Mononuclear cell (primary cell): ENCODE measurements around the gene CPNE4. TPM values are rescaled to one million over a fixed set of nuclear protein-coding genes. Genes with fewer than 3 reads are reported as not detected.

Experiments used
- H3K27me3 ChIP-seq: 2 replicates; pipeline ENCODE4 v1.6.0; 2011; ENCODE audit warnings: low read length, control low read depth; ENCODE audit not compliant: insufficient read depth
- H3K4me1 ChIP-seq: 2 replicates; pipeline ENCODE4 v1.5.1; 2011; ENCODE audit warnings: mild to moderate bottlenecking, low read length, control low read depth; ENCODE audit not compliant: insufficient read depth
- H3K4me3 ChIP-seq: 2 replicates; pipeline ENCODE4 v1.5.1; 2011; ENCODE audit warnings: mild to moderate bottlenecking, low read length, moderate library complexity
- H3K9me3 ChIP-seq: 2 replicates; pipeline ENCODE4 v1.5.1; 2011; ENCODE audit warnings: low read depth, mild to moderate bottlenecking, control low read depth, low read length
- total RNA-seq: library from RNA; depleted of rRNA; stranded (reverse); fragments of >200 nt; gene quantifications from one replicate; pipeline ENCODE4 v1.2.3, GENCODE V29; 2012

CPNE4 gene
- total RNA-seq, 1 donor, result 0.10 TPM

DNA sequence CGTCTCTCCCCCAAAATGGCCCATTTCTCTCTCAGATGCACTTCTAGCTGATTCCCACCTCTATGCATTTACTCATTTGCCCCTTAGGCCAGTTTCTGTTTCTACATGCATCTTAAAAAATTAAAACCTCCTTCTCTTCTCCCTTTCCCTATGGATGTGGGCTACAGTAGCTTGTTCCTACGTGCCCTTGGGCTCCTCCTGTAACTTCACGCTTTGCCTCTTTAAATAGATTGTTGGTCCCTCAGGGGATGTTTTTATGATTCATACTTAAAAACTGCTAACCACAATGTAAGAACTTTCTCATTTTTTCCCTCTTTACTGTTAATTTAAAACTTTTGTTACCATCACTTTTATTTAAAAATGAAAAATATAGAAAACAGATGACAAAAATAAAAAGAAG is 346.4 kb downstream of the CPNE4 start:
- no peak overlapping the region for H3K4me3 ChIP-seq
- no peaks in the 10 kb centered on the region for H3K9me3 ChIP-seq
- no peaks in the 10 kb centered on the region for H3K4me1 ChIP-seq
- H3K27me3 ChIP-seq, result peaks cover under 1% of the 10 kb centered on the region

- H3K27me3 ChIP-seq, result no peaks in the 10 kb centered on the region
- H3K4me1 ChIP-seq, result no peaks in the 10 kb centered on the region
- no peaks in the 10 kb centered on the region for H3K9me3 ChIP-seq
- no peak overlapping the region for H3K4me3 ChIP-seq
Measured at GRCh38 chr3:131669600-131669999, 365.2 kb downstream of the CPNE4 start.

GRCh38 chr3:131658771-131659170 is 376.0 kb downstream of the CPNE4 start:
- no peaks in the 10 kb centered on the region for H3K27me3 ChIP-seq
- H3K4me3 ChIP-seq, result no peak overlapping the region
- H3K4me1 ChIP-seq, result no peaks in the 10 kb centered on the region
- H3K9me3 ChIP-seq, result no peaks in the 10 kb centered on the region

- H3K4me1 ChIP-seq, result no peaks in the 10 kb centered on the region
- no peaks in the 10 kb centered on the region for H3K9me3 ChIP-seq
- no peak overlapping the region for H3K4me3 ChIP-seq
- no peaks in the 10 kb centered on the region for H3K27me3 ChIP-seq
Measured at GRCh38 chr3:131658115-131658514, 376.7 kb downstream of the CPNE4 start.

DNA sequence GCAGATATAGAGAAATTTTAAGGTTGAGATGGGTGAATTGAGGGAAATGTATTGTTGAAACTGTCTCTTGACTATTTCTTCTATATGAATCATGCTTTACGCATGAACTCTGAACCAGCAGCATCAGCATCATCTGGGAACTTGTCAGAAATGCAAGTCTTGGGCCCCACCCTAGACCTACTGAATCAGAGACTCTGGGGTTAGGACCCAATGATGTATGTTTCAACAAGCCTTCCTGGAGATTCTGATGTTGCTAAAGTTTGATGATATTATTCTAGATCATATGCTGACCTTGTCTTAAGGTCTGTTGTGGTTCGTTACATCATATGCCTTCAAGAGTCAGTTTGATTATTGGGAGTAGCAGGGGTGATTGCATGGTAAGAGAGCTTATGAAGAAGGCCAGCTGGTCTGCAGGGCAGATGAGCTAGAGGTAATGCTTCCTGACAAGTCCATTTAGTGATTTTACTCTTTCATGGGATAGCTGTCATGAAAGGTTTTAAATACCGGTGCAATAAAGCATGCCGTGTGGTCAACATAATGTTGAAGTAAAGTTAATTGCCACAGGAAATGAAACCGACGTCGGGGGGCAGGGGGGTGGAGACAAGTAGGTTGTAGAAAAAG is 379.6 kb downstream of the CPNE4 start:
- Histone ChIP-seq H3K4me3 (no peak overlapping the region), H3K9me3 (no peaks in the 10 kb centered on the region), H3K27me3 (no peaks in the 10 kb centered on the region), H3K4me1 (no peaks in the 10 kb centered on the region)

GRCh38 chr3:131645638-131646037 is 389.2 kb downstream of the CPNE4 start:
- no peak overlapping the region for H3K4me3 ChIP-seq
- no peaks in the 10 kb centered on the region for H3K27me3 ChIP-seq
- H3K4me1 ChIP-seq, result no peaks in the 10 kb centered on the region
- H3K9me3 ChIP-seq, result no peaks in the 10 kb centered on the region

DNA sequence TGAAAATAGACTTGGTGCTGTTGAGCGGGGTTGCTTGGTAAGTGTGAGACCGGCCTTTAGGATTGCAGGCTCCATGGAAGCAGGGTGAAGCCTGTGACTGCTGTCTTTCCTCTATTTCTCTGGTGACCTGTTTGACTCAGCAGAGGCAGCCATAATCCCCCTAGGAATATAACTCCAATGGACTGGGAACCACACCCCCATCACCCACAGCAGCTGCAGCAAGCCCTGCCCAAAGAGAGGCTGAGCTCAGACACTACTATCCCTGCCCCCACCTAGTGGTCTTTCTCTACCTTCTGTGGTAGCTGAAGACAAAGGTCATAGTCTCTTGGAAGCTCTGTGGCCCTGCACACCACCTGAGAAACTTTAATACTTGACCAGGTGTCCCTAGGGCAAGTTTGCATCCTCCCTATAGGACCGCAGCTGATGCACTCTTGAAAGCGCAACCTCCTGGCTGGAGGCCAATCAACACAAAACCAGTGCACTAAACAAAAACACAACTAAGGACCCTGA is 398.5 kb downstream of the CPNE4 start:
- Histone ChIP-seq H3K27me3 (no peaks in the 10 kb centered on the region), H3K9me3 (no peaks in the 10 kb centered on the region), H3K4me1 (no peaks in the 10 kb centered on the region), H3K4me3 (no peak overlapping the region)

DNA sequence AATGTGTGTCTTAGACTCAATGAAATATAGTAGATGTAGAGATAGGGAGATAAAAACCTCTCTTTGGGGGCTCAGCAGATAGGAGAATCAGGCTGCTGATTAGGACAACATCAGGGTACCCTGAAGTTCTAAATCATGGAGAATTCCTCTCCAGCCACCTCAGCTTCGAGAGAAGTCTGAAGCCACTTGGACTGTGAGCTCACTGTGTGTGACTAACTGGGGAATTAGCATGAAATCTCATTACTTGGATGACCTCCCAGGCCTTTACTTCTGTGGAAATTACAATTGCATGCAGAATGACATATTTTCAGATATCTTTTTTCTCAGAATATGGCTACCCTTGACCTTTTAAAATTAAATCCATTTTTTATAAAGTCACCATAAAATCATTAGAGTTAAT is 404.0 kb downstream of the CPNE4 start:
- Histone ChIP-seq H3K9me3 (no peaks in the 10 kb centered on the region), H3K4me3 (no peak overlapping the region), H3K4me1 (no peaks in the 10 kb centered on the region), H3K27me3 (no peaks in the 10 kb centered on the region)

DNA sequence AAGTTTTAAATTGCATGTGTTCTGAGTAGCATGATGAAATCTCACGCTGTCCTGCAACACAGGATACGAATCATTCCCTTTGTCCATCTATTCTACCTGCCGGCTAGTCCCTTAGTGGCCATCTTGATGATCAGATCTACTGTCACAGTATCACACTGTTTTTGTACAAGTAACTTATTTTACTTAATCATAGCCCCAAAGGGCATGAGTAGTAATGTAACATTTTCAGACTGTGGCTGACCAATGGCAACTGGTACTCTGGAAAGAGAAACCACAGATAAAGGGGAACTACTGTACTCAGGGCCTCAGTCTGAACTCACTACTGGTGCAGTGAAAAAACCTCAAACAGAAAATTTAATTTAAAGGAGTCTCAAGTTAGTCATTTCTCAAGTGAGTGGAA is 404.7 kb downstream of the CPNE4 start:
- no peak overlapping the region for H3K4me3 ChIP-seq
- no peaks in the 10 kb centered on the region for H3K27me3 ChIP-seq
- no peaks in the 10 kb centered on the region for H3K4me1 ChIP-seq
- H3K9me3 ChIP-seq, result no peaks in the 10 kb centered on the region

DNA sequence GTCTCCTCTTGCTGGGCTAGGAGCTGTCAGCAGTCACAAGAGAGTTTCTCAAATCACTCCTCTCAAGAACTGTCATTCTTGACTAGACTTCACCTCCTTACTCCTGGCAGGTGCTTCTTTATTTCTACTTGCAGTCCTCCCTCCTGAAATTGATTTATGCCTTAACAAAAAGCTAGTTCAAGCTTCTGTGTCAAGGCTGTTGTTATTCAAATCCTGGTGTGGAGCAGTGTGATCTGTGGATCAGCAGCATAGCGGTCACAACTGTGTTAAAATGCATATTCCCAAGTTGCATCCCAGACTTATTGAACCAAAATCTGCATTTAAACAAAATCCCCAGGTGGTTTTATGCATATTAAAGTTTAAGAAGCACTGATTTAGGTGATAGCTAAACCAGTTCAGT is 411.4 kb downstream of the CPNE4 start:
- Histone ChIP-seq H3K4me3 (no peak overlapping the region), H3K9me3 (no peaks in the 10 kb centered on the region), H3K27me3 (no peaks in the 10 kb centered on the region), H3K4me1 (no peaks in the 10 kb centered on the region)

- Histone ChIP-seq H3K4me1 (no peaks in the 10 kb centered on the region), H3K4me3 (no peak overlapping the region), H3K9me3 (no peaks in the 10 kb centered on the region), H3K27me3 (no peaks in the 10 kb centered on the region)
Measured at GRCh38 chr3:131622726-131623125, 412.1 kb downstream of the CPNE4 start.

DNA sequence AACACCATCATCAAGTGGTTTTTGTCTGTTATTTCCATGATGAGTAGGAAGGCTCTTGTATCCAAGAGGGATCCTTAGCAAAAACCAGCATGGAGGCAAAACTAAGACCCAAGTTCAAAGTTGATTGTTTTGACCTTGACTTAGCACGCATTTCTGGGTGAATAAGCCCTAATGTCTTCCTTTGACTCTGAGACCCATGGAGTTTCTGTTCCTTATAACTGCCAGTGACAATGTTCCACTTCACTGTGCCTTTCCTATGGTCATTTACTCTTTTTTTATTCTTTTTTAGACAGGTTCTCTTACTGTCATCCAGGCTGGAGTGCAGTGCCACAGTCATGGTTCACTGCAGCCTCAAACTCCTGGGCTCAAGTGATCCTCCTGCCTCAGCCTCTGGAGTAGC is 413.8 kb downstream of the CPNE4 start:
- Histone ChIP-seq H3K9me3 (no peaks in the 10 kb centered on the region), H3K4me3 (no peak overlapping the region), H3K27me3 (no peaks in the 10 kb centered on the region), H3K4me1 (no peaks in the 10 kb centered on the region)

DNA sequence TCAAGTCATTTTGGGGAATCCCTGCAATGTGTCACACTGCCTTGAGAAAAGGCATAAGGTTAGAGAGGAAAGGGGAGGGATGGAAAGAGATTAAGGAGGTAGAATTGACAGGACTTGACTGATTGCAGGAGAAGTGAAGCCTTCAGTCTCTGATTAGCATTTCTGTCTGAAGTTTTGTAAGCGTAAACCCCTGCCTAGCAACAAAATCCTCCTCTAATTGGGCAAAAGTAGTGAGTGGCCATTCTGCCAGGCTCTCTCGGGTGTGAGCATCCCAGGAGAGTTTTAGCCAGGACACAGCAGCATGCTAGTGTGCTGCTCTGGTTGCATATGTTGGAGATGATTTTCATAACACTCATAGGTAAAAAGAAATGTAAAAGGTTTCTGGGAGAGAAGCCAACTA is 415.0 kb downstream of the CPNE4 start:
- no peak overlapping the region for H3K4me3 ChIP-seq
- H3K27me3 ChIP-seq, result no peaks in the 10 kb centered on the region
- no peaks in the 10 kb centered on the region for H3K9me3 ChIP-seq
- H3K4me1 ChIP-seq, result no peaks in the 10 kb centered on the region

GRCh38 chr3:131616719-131617118 is 418.1 kb downstream of the CPNE4 start:
- Histone ChIP-seq H3K4me3 (no peak overlapping the region), H3K4me1 (no peaks in the 10 kb centered on the region), H3K27me3 (no peaks in the 10 kb centered on the region), H3K9me3 (no peaks in the 10 kb centered on the region)

GRCh38 chr3:131612745-131613144 is 422.1 kb downstream of the CPNE4 start:
- H3K4me1 ChIP-seq, result no peaks in the 10 kb centered on the region
- H3K9me3 ChIP-seq, result no peaks in the 10 kb centered on the region
- H3K4me3 ChIP-seq, result no peak overlapping the region
- no peaks in the 10 kb centered on the region for H3K27me3 ChIP-seq

GRCh38 chr3:131610174-131610573 is 424.6 kb downstream of the CPNE4 start:
- Histone ChIP-seq H3K9me3 (no peaks in the 10 kb centered on the region), H3K27me3 (no peaks in the 10 kb centered on the region), H3K4me3 (no peak overlapping the region), H3K4me1 (no peaks in the 10 kb centered on the region)
